ENCODE measurements around the gene CXCL1.
"Not testable (repeated sequence)": the region's sequence is repeated elsewhere in the genome, so short reads cannot be mapped to it uniquely, and the experiment has no call there.

CXCL1 gene

GRCh38 chr4:73895201-73896175, 26.3 kb downstream of the CXCL1 start:
- no peak for TF ChIP-seq CTCF (IDR thresholded peaks at IDR 0.05; ENCODE audit: insufficient read depth, low read length, poor library complexity, severe bottlenecking)

GRCh38 chr4:73896416-73896815, 27.2 kb downstream of the CXCL1 start:
- H3K36me3 ChIP-seq (ENCODE audit: control insufficient read depth, insufficient read depth, low read length): no peaks in the 10 kb centered on the region
- no peaks in the 10 kb centered on the region for H3K27me3 ChIP-seq (replicated peaks; ENCODE audit: control insufficient read depth, insufficient read depth, low read length)
- no peak overlapping the region for H3K4me3 ChIP-seq (replicated peaks; ENCODE audit: low read depth, low read length)
- no peak for TF ChIP-seq CTCF (IDR thresholded peaks at IDR 0.05; ENCODE audit: insufficient read depth, low read length, poor library complexity, severe bottlenecking)
- DNase-seq (ENCODE audit: extremely low read depth, insufficient read length): no peak

More at GRCh38 chr4:73895201-73896175, 26.3 kb downstream of the CXCL1 start:
- Histone ChIP-seq H3K4me3 (replicated peaks; ENCODE audit: low read depth, low read length) (no peak overlapping the region), H3K36me3 (ENCODE audit: control insufficient read depth, insufficient read depth, low read length) (no peaks in the 10 kb centered on the region), H3K27me3 (replicated peaks; ENCODE audit: control insufficient read depth, insufficient read depth, low read length) (no peaks in the 10 kb centered on the region)
- DNase-seq (ENCODE audit: extremely low read depth, insufficient read length): no peak

- no peak for DNase-seq (ENCODE audit: extremely low read depth, insufficient read length)
- H3K27me3 ChIP-seq (replicated peaks; ENCODE audit: control insufficient read depth, insufficient read depth, low read length): no peaks in the 10 kb centered on the region
- H3K4me3 ChIP-seq (replicated peaks; ENCODE audit: low read depth, low read length): no peak overlapping the region
- TF ChIP-seq CTCF (IDR thresholded peaks at IDR 0.05; ENCODE audit: insufficient read depth, low read length, poor library complexity, severe bottlenecking): no peak
- H3K36me3 ChIP-seq (ENCODE audit: control insufficient read depth, insufficient read depth, low read length): no peaks in the 10 kb centered on the region
These were observed 28.4 kb downstream of the CXCL1 start for GRCh38 chr4:73897380-73898136.

GRCh38 chr4:73899338-73899737, 30.1 kb downstream of the CXCL1 start:
- not testable (repeated sequence) for H3K36me3 ChIP-seq (ENCODE audit: control insufficient read depth, insufficient read depth, low read length); H3K27me3 ChIP-seq (replicated peaks; ENCODE audit: control insufficient read depth, insufficient read depth, low read length); H3K4me3 ChIP-seq (replicated peaks; ENCODE audit: low read depth, low read length); DNase-seq (ENCODE audit: extremely low read depth, insufficient read length)

GRCh38 chr4:73901031-73901430, 31.8 kb downstream of the CXCL1 start:
- no peak for TF ChIP-seq CTCF (IDR thresholded peaks at IDR 0.05; ENCODE audit: insufficient read depth, low read length, poor library complexity, severe bottlenecking)
- no peaks in the 10 kb centered on the region for H3K36me3 ChIP-seq (ENCODE audit: control insufficient read depth, insufficient read depth, low read length)
- DNase-seq (ENCODE audit: extremely low read depth, insufficient read length): no peak
- H3K27me3 ChIP-seq (replicated peaks; ENCODE audit: control insufficient read depth, insufficient read depth, low read length): no peaks in the 10 kb centered on the region
- H3K4me3 ChIP-seq (replicated peaks; ENCODE audit: low read depth, low read length): no peak overlapping the region

- H3K27me3 ChIP-seq (replicated peaks; ENCODE audit: control insufficient read depth, insufficient read depth, low read length): no peaks in the 10 kb centered on the region
- TF ChIP-seq CTCF (IDR thresholded peaks at IDR 0.05; ENCODE audit: insufficient read depth, low read length, poor library complexity, severe bottlenecking): no peak
- no peak for DNase-seq (ENCODE audit: extremely low read depth, insufficient read length)
- H3K4me3 ChIP-seq (replicated peaks; ENCODE audit: low read depth, low read length): no peak overlapping the region
- H3K36me3 ChIP-seq (ENCODE audit: control insufficient read depth, insufficient read depth, low read length): no peaks in the 10 kb centered on the region
These were observed 32.9 kb downstream of the CXCL1 start for GRCh38 chr4:73902038-73902637.
